Stimulated activated CD4-positive, alpha-beta T cell treated with anti-CD3 and anti-CD28 coated beads, TNF-alpha, amount 100 ng/mL, for 4 hours (primary cell): ENCODE data around the gene TRDN.
"Not testable (repeated sequence)": the region's sequence is repeated elsewhere in the genome, so short reads cannot be mapped to it uniquely, and the experiment has no call there.

Experiments used
- DNase-seq, 3 experiments: peaks; one replicate each; pipeline ENCODE4 v3.0.0-alpha.2; 2020; ENCODE audit warnings: low read depth in 3 of 3

Gene TRDN

GRCh38 chr6:123507582-123507981, 129.2 kb downstream of the TRDN start:
- no peak for DNase-seq

- DNase-seq = no peak
Observed at GRCh38 chr6:123503619-123504018, 133.1 kb downstream of the TRDN start.

- DNase-seq = no peak
Observed at GRCh38 chr6:123497025-123497424, 139.7 kb downstream of the TRDN start.

GRCh38 chr6:123489589-123489988, 147.2 kb downstream of the TRDN start:
- DNase-seq = no peak

GRCh38 chr6:123480986-123481385, 155.8 kb downstream of the TRDN start:
- no peak for DNase-seq

GRCh38 chr6:123472025-123472702, 164.6 kb downstream of the TRDN start:
- not testable (repeated sequence) for DNase-seq

- DNase-seq = no peak
Observed at GRCh38 chr6:123467392-123467791, 169.4 kb downstream of the TRDN start.

- no peak for DNase-seq
Observed at GRCh38 chr6:123462152-123462551, 174.6 kb downstream of the TRDN start.

GRCh38 chr6:123458218-123458617, 178.5 kb downstream of the TRDN start:
- DNase-seq = no peak

GRCh38 chr6:123456836-123457235, 179.9 kb downstream of the TRDN start:
- no peak for DNase-seq

- no peak for DNase-seq
Observed at GRCh38 chr6:123454448-123454847, 182.3 kb downstream of the TRDN start.

- DNase-seq = not testable (repeated sequence)
Observed at GRCh38 chr6:123453071-123453470, 183.7 kb downstream of the TRDN start.

- DNase-seq = no peak
Observed at GRCh38 chr6:123448306-123448884, 188.4 kb downstream of the TRDN start.

GRCh38 chr6:123447315-123447937, 189.3 kb downstream of the TRDN start:
- no peak for DNase-seq

GRCh38 chr6:123439371-123439770, 197.4 kb downstream of the TRDN start:
- DNase-seq = no peak

GRCh38 chr6:123434186-123434585, 202.6 kb downstream of the TRDN start:
- no peak for DNase-seq

- DNase-seq = no peak
Observed at GRCh38 chr6:123430970-123431369, 205.8 kb downstream of the TRDN start.

GRCh38 chr6:123427008-123427407, 209.7 kb downstream of the TRDN start:
- no peak for DNase-seq

- no peak for DNase-seq
Observed at GRCh38 chr6:123423130-123423529, 213.6 kb downstream of the TRDN start.

- no peak for DNase-seq
Observed at GRCh38 chr6:123420512-123420911, 216.2 kb downstream of the TRDN start.

GRCh38 chr6:123418071-123418470, 218.7 kb downstream of the TRDN start:
- DNase-seq = no peak

GRCh38 chr6:123417535-123417934, 219.2 kb downstream of the TRDN start:
- DNase-seq = no peak

GRCh38 chr6:123415844-123416468, 220.8 kb downstream of the TRDN start:
- no peak for DNase-seq
